Suprapubic skin (tissue), 3 donors: ENCODE measurements around the gene RAB35.

Source experiments
- CTCF ChIP-seq, 2 donors: fragments of 200-600 bp in 1 of 2; fragments of 450-650 bp in 1 of 2; sonication (generic) in 1 of 2; IDR thresholded peaks; one replicate each; pipeline ENCODE4 v1.5.1; 2016 to 2019; ENCODE audit warnings: antibody characterized with exemption in 2 of 2, mild to moderate bottlenecking in 1 of 2, moderate library complexity in 1 of 2
- POLR2A ChIP-seq, 2 donors: fragments of 450-650 bp; IDR thresholded peaks; one replicate each; pipeline ENCODE4 v1.6.1; 2017; ENCODE audit warnings: antibody characterized with exemption in 2 of 2, mild to moderate bottlenecking in 2 of 2, moderate library complexity in 2 of 2

GRCh38 chr12:120103044-120103338 is 13.6 kb downstream of the RAB35 start:
- TF ChIP-seq CTCF (IDR thresholded peaks at IDR 0.05) (no peak), POLR2A (IDR thresholded peaks at IDR 0.05) (no peak)
